Esophagus muscularis mucosa (tissue), 4 donors: ENCODE measurements around the gene ARAP1. TPM values are rescaled to one million over a fixed set of nuclear protein-coding genes. Genes with fewer than 3 reads are reported as not detected.

ENCODE experiments used
- DNase-seq: peaks from one replicate; pipeline ENCODE4 v3.0.0-alpha.2; 2017; ENCODE audit errors: extremely low spot score
- H3K27ac ChIP-seq, 4 donors: fragments of 200-600 bp; sonication (generic); replicated peaks in 1 of 4; 1 replicate in 3 of 4; 2 replicates in 1 of 4; pipeline ENCODE4 v1.5.1; 2016 to 2019; ENCODE audit warnings: mild to moderate bottlenecking in 1 of 4
- H3K27me3 ChIP-seq, 4 donors: fragments of 200-600 bp; sonication (generic); one replicate each; pipeline versions ENCODE4 v1.5.1 to v1.6.0; 2016 to 2019
- H3K36me3 ChIP-seq, 4 donors: fragments of 200-600 bp; sonication (generic); one replicate each; pipeline ENCODE4 v1.5.1; 2016 to 2019
- H3K4me1 ChIP-seq, 4 donors: fragments of 200-600 bp; sonication (generic); one replicate each; pipeline ENCODE4 v1.5.1; 2016 to 2019
- H3K4me3 ChIP-seq, 4 donors: fragments of 200-600 bp; sonication (generic); 1 replicate in 2 of 4; 2 replicates in 2 of 4; pipeline ENCODE4 v1.5.1; 2016 to 2019; ENCODE audit warnings: mild to moderate bottlenecking in 4 of 4, moderate library complexity in 1 of 4
- H3K9me3 ChIP-seq, 4 donors: fragments of 200-600 bp; sonication (generic); 1 replicate in 3 of 4; 2 replicates in 1 of 4; pipeline ENCODE4 v1.5.1; 2016 to 2019
- CTCF ChIP-seq, 3 experiments: fragments of 200-600 bp in 2 of 3; fragments of 450-650 bp in 1 of 3; sonication (generic) in 2 of 3; IDR thresholded peaks; one replicate each; pipeline ENCODE4 v1.5.1; 2017 to 2019; ENCODE audit warnings: antibody characterized with exemption in 3 of 3, mild to moderate bottlenecking in 2 of 3, moderate library complexity in 1 of 3
- EP300 ChIP-seq: sonication (generic); formaldehyde crosslinking; IDR thresholded peaks from one replicate; pipeline ENCODE4 v1.6.1; 2017; ENCODE audit warnings: antibody characterized with exemption
- POLR2A ChIP-seq: fragments of 450-650 bp; IDR thresholded peaks from one replicate; pipeline ENCODE4 v1.6.1; 2017; ENCODE audit warnings: antibody characterized with exemption, moderate library complexity, mild to moderate bottlenecking, low read depth
- POLR2AphosphoS5 ChIP-seq, 2 donors: sonication (generic); formaldehyde crosslinking; IDR thresholded peaks; one replicate each; pipeline ENCODE4 v1.6.1; 2017; ENCODE audit warnings: antibody characterized with exemption in 2 of 2
- WGBS: methylation state at CpG from one replicate; pipeline ENCODE4 v1.1.5; 2018; 5-methylcytosine and 5-hydroxymethylcytosine counted together
- intact Hi-C: fragments of 100-400 bp; cut with DNase I; formaldehyde crosslinking; loops from one replicate; pipeline ENCODE4 v1.15.1; 2023
- total RNA-seq, 4 donors: library from RNA; depleted of rRNA; stranded (reverse); fragments of >200 nt; gene quantifications; one replicate each; pipeline versions ENCODE4 v1.1.0 to v1.2.1, GENCODE V29; 2016

Gene ARAP1
- total RNA-seq, 4 donors from 2014 or later: 83.7 to 115 (median 110) TPM

GRCh38 chr11:72746821-72747220 is 5.4 kb downstream of the ARAP1 start:
- H3K36me3 ChIP-seq: no peaks in the 10 kb centered on the region
- peaks cover 16 to 67% (median 56%) of the 10 kb centered on the region in 4 donors for H3K4me1 ChIP-seq
- WGBS: 93% methylated on average over 2 of the region's 3 CpGs
- no peaks in the 10 kb centered on the region for H3K27me3 ChIP-seq
- H3K9me3 ChIP-seq: no peaks in the 10 kb centered on the region
- no peak for TF ChIP-seq POLR2A
- no peak for TF ChIP-seq CTCF (IDR thresholded peaks at IDR 0.05)
- no peak for TF ChIP-seq POLR2AphosphoS5 (IDR thresholded peaks at IDR 0.05)
- no peak for TF ChIP-seq EP300
- DNase-seq: no peak
- no peak overlapping the region for H3K27ac ChIP-seq
- H3K4me3 ChIP-seq: no peak overlapping the region
- intact Hi-C loops: no loop called here

DNA sequence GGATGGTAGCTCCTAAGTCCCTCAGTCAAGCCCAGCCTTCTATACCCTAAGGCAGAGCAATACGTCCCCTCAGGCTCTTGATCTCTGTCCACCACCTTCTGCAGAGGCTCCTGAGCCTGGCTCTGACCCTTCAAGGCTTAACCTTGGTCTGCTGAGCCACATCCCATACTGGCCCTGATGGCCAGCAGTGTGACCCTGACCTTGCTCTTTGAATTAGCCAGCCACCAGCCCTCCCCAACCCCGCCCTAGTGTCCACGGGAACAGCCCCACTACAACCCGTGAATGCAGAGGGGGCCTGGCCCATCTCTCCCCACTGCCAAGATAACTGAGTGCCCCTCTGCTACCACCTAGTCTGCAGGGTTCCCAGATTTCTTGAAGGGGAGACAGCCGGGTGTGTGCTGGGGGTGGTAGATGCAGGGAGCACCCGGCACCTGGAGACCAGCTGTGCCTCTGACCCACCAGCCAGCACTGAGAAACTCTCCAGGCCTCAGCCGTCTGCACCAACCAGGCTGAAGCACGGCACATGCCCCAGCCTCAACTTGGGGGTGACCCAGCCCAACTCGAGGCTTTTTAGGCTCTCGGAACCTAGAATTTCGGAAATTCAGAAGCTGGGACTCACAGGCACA is 6.2 kb downstream of the ARAP1 start:
- DNase-seq: no peak
- Histone ChIP-seq H3K27ac (no peak overlapping the region), H3K27me3 (no peaks in the 10 kb centered on the region), H3K36me3 (no peaks in the 10 kb centered on the region), H3K9me3 (no peaks in the 10 kb centered on the region), H3K4me1 (peaks cover 12 to 67% (median 56%) of the 10 kb centered on the region in 4 donors), H3K4me3 (no peak overlapping the region)
- no peak for TF ChIP-seq POLR2AphosphoS5 (IDR thresholded peaks at IDR 0.05)
- no peak for TF ChIP-seq CTCF (IDR thresholded peaks at IDR 0.05)
- no peak for TF ChIP-seq EP300
- no peak for TF ChIP-seq POLR2A
- intact Hi-C loops: no loop called here
- 82% methylated on average over 5 of the region's 11 CpGs for WGBS

GRCh38 chr11:72745511-72745910 is 6.7 kb downstream of the ARAP1 start:
- H3K4me1 ChIP-seq: peaks cover 11 to 67% (median 56%) of the 10 kb centered on the region in 4 donors
- TF ChIP-seq EP300 (no peak), POLR2A (no peak), POLR2AphosphoS5 (IDR thresholded peaks at IDR 0.05) (no peak), CTCF (IDR thresholded peaks at IDR 0.05) (no peak)
- intact Hi-C loops: no loop called here
- no peaks in the 10 kb centered on the region for H3K27me3 ChIP-seq
- DNase-seq: no peak
- WGBS: 86% methylated on average over 1 of the region's 5 CpGs
- no peaks in the 10 kb centered on the region for H3K36me3 ChIP-seq
- H3K4me3 ChIP-seq: no peak overlapping the region
- no peaks in the 10 kb centered on the region for H3K9me3 ChIP-seq
- H3K27ac ChIP-seq: no peak overlapping the region

- 79% methylated on average over 6 of the region's 6 CpGs for WGBS
- H3K9me3 ChIP-seq: no peaks in the 10 kb centered on the region
- no peak overlapping the region for H3K27ac ChIP-seq
- no peak for TF ChIP-seq EP300
- no peak for TF ChIP-seq CTCF (IDR thresholded peaks at IDR 0.05)
- no peak for TF ChIP-seq POLR2AphosphoS5 (IDR thresholded peaks at IDR 0.05)
- no peak for TF ChIP-seq POLR2A
- no peaks in the 10 kb centered on the region for H3K36me3 ChIP-seq
- no peak overlapping the region for H3K4me3 ChIP-seq
- DNase-seq: no peak
- peaks cover 11 to 68% (median 58%) of the 10 kb centered on the region in 4 donors for H3K4me1 ChIP-seq
- no peaks in the 10 kb centered on the region for H3K27me3 ChIP-seq
- intact Hi-C loops: no loop called here
Observed at GRCh38 chr11:72744474-72744873, 7.7 kb downstream of the ARAP1 start.
